H1 (cell line): ENCODE measurements around the gene OR5B2. TPM values are rescaled to one million over a fixed set of nuclear protein-coding genes. Genes with fewer than 3 reads are reported as not detected.

Experiments used
- CHD1 ChIP-seq: IDR thresholded peaks from 2 replicates; pipeline ENCODE4 v1.6.1; 2012; ENCODE audit warnings: low read depth, low read length, improper control_type of control experiment
- CTCF ChIP-seq, 3 experiments: IDR thresholded peaks; 1 replicate in 2 of 3; 2 replicates in 1 of 3; pipeline versions ENCODE4 v1.5.1 to v1.6.1; 2011; ENCODE audit warnings: low read length in 3 of 3, mild to moderate bottlenecking in 3 of 3, inconsistent platforms in 2 of 3, low read depth in 1 of 3, moderate library complexity in 1 of 3; ENCODE audit not compliant: insufficient read depth in 1 of 3; ENCODE audit errors: control extremely low read depth in 1 of 3
- RFX5 ChIP-seq: IDR thresholded peaks from 2 replicates; pipeline ENCODE4 v1.6.1; 2011; ENCODE audit warnings: low read depth, low read length, improper control_type of control experiment, borderline replicate concordance
- SP2 ChIP-seq: IDR thresholded peaks from 2 replicates; pipeline ENCODE4 v1.6.1; 2012; ENCODE audit warnings: mild to moderate bottlenecking, low read length, inconsistent platforms
- YY1 ChIP-seq: IDR thresholded peaks from 2 replicates; pipeline ENCODE4 v1.6.1; 2011; ENCODE audit warnings: low read depth, mild to moderate bottlenecking, low read length
- polyA plus RNA-seq, 7 experiments: library from polyadenylated mRNA; depleted of rRNA in 3 of 7; stranded (reverse) in 5 of 7; unstranded in 2 of 7; fragments of >200 nt in 5 of 7; fragments of 200-250 nt in 2 of 7; gene quantifications; 1 replicate in 5 of 7; 2 replicates in 1 of 7; 4 replicates in 1 of 7; pipeline versions ENCODE4 v1.2.1 to v1.2.3, GENCODE V29; 2011 to 2013; ENCODE audit warnings: missing spikeins in 2 of 7, mixed read lengths in 2 of 7
- total RNA-seq: library from RNA; stranded (reverse); fragmentation: NEBNext Ultra II Directional; extraction: Animal tissue kit (Norgen Biotek cat#: 25700); gene quantifications from 2 replicates; pipeline ENCODE4 v1.2.1, GENCODE V29; 2021
- TF ChIP-seq, protein P1 (sequence below): fragments of 300-600 bp; sonication (generic); IDR thresholded peaks from 2 replicates; pipeline ENCODE4 v1.7.1; 2012; ENCODE audit warnings: low read length, moderate library complexity, mild to moderate bottlenecking, inconsistent platforms; ENCODE audit not compliant: insufficient replicate concordance
- TF ChIP-seq, protein P2 (sequence below): IDR thresholded peaks from 2 replicates; pipeline ENCODE4 v1.6.1; 2011; ENCODE audit warnings: low read length, improper control_type of control experiment

OR5B2 gene
- total and polyA plus RNA-seq, 2 of the 8 experiments (the other 6 are each of a cell fraction or from before 2014, with no cell fraction given), result 0.06 TPM; not detected in 1

DNA sequence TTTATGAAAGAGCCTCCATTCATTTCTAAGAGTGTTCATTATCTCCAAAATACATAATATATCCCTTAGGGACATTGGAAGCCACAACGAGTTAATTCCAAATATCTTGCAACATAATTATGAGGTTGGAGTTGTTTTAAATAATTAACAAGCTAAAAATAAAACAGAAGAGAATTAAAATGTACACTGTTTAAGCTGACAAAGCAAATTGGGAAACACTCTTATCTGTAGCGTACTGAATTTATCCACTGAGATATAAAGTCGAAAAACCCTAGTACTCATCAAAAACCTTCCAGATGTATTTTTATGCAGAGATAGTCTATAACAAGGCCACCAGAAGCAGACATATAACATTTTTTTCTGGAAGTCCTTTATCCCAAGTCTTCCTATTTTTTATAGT lies 6.3 kb upstream of the OR5B2 start (continued):
- TF ChIP-seq CTCF (IDR thresholded peaks at IDR 0.05; ENCODE audit: control extremely low read depth in 1 of 3, insufficient read depth in 1 of 3, low read depth in 1 of 3, low read length in 3 of 3), result no peak
- TF ChIP-seq, protein P1, sequence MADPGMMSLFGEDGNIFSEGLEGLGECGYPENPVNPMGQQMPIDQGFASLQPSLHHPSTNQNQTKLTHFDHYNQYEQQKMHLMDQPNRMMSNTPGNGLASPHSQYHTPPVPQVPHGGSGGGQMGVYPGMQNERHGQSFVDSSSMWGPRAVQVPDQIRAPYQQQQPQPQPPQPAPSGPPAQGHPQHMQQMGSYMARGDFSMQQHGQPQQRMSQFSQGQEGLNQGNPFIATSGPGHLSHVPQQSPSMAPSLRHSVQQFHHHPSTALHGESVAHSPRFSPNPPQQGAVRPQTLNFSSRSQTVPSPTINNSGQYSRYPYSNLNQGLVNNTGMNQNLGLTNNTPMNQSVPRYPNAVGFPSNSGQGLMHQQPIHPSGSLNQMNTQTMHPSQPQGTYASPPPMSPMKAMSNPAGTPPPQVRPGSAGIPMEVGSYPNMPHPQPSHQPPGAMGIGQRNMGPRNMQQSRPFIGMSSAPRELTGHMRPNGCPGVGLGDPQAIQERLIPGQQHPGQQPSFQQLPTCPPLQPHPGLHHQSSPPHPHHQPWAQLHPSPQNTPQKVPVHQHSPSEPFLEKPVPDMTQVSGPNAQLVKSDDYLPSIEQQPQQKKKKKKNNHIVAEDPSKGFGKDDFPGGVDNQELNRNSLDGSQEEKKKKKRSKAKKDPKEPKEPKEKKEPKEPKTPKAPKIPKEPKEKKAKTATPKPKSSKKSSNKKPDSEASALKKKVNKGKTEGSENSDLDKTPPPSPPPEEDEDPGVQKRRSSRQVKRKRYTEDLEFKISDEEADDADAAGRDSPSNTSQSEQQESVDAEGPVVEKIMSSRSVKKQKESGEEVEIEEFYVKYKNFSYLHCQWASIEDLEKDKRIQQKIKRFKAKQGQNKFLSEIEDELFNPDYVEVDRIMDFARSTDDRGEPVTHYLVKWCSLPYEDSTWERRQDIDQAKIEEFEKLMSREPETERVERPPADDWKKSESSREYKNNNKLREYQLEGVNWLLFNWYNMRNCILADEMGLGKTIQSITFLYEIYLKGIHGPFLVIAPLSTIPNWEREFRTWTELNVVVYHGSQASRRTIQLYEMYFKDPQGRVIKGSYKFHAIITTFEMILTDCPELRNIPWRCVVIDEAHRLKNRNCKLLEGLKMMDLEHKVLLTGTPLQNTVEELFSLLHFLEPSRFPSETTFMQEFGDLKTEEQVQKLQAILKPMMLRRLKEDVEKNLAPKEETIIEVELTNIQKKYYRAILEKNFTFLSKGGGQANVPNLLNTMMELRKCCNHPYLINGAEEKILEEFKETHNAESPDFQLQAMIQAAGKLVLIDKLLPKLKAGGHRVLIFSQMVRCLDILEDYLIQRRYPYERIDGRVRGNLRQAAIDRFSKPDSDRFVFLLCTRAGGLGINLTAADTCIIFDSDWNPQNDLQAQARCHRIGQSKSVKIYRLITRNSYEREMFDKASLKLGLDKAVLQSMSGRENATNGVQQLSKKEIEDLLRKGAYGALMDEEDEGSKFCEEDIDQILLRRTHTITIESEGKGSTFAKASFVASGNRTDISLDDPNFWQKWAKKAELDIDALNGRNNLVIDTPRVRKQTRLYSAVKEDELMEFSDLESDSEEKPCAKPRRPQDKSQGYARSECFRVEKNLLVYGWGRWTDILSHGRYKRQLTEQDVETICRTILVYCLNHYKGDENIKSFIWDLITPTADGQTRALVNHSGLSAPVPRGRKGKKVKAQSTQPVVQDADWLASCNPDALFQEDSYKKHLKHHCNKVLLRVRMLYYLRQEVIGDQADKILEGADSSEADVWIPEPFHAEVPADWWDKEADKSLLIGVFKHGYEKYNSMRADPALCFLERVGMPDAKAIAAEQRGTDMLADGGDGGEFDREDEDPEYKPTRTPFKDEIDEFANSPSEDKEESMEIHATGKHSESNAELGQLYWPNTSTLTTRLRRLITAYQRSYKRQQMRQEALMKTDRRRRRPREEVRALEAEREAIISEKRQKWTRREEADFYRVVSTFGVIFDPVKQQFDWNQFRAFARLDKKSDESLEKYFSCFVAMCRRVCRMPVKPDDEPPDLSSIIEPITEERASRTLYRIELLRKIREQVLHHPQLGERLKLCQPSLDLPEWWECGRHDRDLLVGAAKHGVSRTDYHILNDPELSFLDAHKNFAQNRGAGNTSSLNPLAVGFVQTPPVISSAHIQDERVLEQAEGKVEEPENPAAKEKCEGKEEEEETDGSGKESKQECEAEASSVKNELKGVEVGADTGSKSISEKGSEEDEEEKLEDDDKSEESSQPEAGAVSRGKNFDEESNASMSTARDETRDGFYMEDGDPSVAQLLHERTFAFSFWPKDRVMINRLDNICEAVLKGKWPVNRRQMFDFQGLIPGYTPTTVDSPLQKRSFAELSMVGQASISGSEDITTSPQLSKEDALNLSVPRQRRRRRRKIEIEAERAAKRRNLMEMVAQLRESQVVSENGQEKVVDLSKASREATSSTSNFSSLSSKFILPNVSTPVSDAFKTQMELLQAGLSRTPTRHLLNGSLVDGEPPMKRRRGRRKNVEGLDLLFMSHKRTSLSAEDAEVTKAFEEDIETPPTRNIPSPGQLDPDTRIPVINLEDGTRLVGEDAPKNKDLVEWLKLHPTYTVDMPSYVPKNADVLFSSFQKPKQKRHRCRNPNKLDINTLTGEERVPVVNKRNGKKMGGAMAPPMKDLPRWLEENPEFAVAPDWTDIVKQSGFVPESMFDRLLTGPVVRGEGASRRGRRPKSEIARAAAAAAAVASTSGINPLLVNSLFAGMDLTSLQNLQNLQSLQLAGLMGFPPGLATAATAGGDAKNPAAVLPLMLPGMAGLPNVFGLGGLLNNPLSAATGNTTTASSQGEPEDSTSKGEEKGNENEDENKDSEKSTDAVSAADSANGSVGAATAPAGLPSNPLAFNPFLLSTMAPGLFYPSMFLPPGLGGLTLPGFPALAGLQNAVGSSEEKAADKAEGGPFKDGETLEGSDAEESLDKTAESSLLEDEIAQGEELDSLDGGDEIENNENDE, result no peak
- no peak for TF ChIP-seq YY1
- TF ChIP-seq, protein P2, sequence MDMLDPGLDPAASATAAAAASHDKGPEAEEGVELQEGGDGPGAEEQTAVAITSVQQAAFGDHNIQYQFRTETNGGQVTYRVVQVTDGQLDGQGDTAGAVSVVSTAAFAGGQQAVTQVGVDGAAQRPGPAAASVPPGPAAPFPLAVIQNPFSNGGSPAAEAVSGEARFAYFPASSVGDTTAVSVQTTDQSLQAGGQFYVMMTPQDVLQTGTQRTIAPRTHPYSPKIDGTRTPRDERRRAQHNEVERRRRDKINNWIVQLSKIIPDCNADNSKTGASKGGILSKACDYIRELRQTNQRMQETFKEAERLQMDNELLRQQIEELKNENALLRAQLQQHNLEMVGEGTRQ, result no peak
- TF ChIP-seq SP2, result no peak
- no peak for TF ChIP-seq RFX5
- no peak for TF ChIP-seq CHD1
